IMR-90 (cell line): Measurements from ENCODE around the gene TJP1. TPM values are rescaled to one million over a fixed set of nuclear protein-coding genes. Genes with fewer than 3 reads are reported as not detected.

Experiments used
- ATAC-seq: fragments of 200-7000 bp; cut with Tn5 transposase; 2 replicates; pipeline ENCODE4 v1.9.1; 2020; ENCODE audit warnings: low read depth, mild to moderate bottlenecking, moderate library complexity
- BruUV-seq: library from RNA; stranded (reverse); fragments of 400-500 nt; replicated peaks from 2 replicates; lab custom pipeline; 2021; lab: Mats Ljungman, UMichigan
- CTCF ChIA-PET: fragments of 300-600 bp; formaldehyde crosslinking; extraction: SDS; loops from one replicate; lab custom pipeline; 2021; ENCODE audit warnings: antibody characterized with exemption; lab: Yijun Ruan, JAX
- POLR2A ChIA-PET: fragments of 300-600 bp; sonication (Branson Sonifier 250); formaldehyde crosslinking; loops from one replicate; lab custom pipeline; 2022; ENCODE audit warnings: antibody characterized with exemption; ENCODE audit not compliant: unreplicated experiment; lab: Charles Lee
- DNase-seq: peaks from one replicate; pipeline ENCODE4 v3.0.0; 2013
- H2AFZ ChIP-seq: replicated peaks from 2 replicates; pipeline ENCODE3; 2013; ENCODE audit warnings: low read length, mild to moderate bottlenecking; ENCODE audit not compliant: poor library complexity
- H2AK5ac ChIP-seq: 2 replicates; pipeline ENCODE4 v1.6.1; 2013; ENCODE audit warnings: low read depth, low read length, inconsistent platforms
- H2AK9ac ChIP-seq: replicated peaks from 2 replicates; pipeline ENCODE3; 2013; ENCODE audit warnings: mild to moderate bottlenecking, low read depth, low read length, moderate library complexity; ENCODE audit not compliant: poor library complexity
- H2BK120ac ChIP-seq: 2 replicates; pipeline ENCODE4 v1.6.1; 2013; ENCODE audit warnings: low read depth, low read length, inconsistent platforms
- H2BK15ac ChIP-seq: 3 replicates; pipeline ENCODE4 v1.6.1; 2013; ENCODE audit warnings: low read depth, low read length, inconsistent platforms
- H2BK20ac ChIP-seq: 2 replicates; pipeline ENCODE4 v1.6.1; 2013; ENCODE audit warnings: low read depth, mild to moderate bottlenecking, inconsistent platforms, low read length, moderate library complexity
- H2BK5ac ChIP-seq: 2 replicates; pipeline ENCODE4 v1.6.1; 2013; ENCODE audit warnings: mild to moderate bottlenecking, low read depth, low read length, inconsistent platforms; ENCODE audit not compliant: poor library complexity, severe bottlenecking
- H3K14ac ChIP-seq: replicated peaks from 2 replicates; pipeline ENCODE4 v1.6.1; 2013; ENCODE audit warnings: low read depth, low read length, inconsistent platforms
- H3K18ac ChIP-seq: 2 replicates; pipeline ENCODE4 v1.6.1; 2013; ENCODE audit warnings: low read depth, low read length, control low read depth
- H3K23ac ChIP-seq: 2 replicates; pipeline ENCODE4 v1.6.1; 2013; ENCODE audit warnings: low read depth, low read length, inconsistent platforms
- H3K27ac ChIP-seq: 2 replicates; pipeline ENCODE4 v1.5.1; 2013; ENCODE audit warnings: mild to moderate bottlenecking, control low read depth, low read length; ENCODE audit not compliant: insufficient read depth
- H3K27me3 ChIP-seq: 2 replicates; pipeline ENCODE4 v1.6.1; 2013; ENCODE audit warnings: low read length; ENCODE audit not compliant: control insufficient read depth, insufficient read depth
- H3K36me3 ChIP-seq: 2 replicates; pipeline ENCODE4 v1.6.1; 2013; ENCODE audit warnings: low read length, mixed read lengths; ENCODE audit not compliant: control insufficient read depth, insufficient read depth
- H3K4ac ChIP-seq: 2 replicates; pipeline ENCODE4 v1.6.1; 2013; ENCODE audit warnings: low read depth, low read length, inconsistent platforms
- H3K4me1 ChIP-seq: 2 replicates; pipeline ENCODE4 v1.6.1; 2013; ENCODE audit warnings: low read length, mixed read lengths; ENCODE audit not compliant: control insufficient read depth, insufficient read depth
- H3K4me2 ChIP-seq: 2 replicates; pipeline ENCODE4 v1.6.1; 2013; ENCODE audit warnings: low read depth, mild to moderate bottlenecking, control low read depth, low read length, moderate library complexity
- H3K4me3 ChIP-seq: 2 replicates; pipeline ENCODE4 v1.5.1; 2013; ENCODE audit warnings: low read depth, mild to moderate bottlenecking, control low read depth, low read length, moderate library complexity; ENCODE audit not compliant: insufficient read depth
- H3K56ac ChIP-seq: 2 replicates; pipeline ENCODE4 v1.6.1; 2013; ENCODE audit warnings: low read length, inconsistent platforms; ENCODE audit not compliant: insufficient read depth; ENCODE audit errors: extremely low read depth
- H3K79me1 ChIP-seq, 2 experiments: 2 replicates each; pipeline ENCODE4 v1.6.1; 2013; ENCODE audit warnings: low read length in 2 of 2, inconsistent platforms in 1 of 2, low read depth in 1 of 2
- H3K9ac ChIP-seq: 2 replicates; pipeline ENCODE4 v1.6.1; 2013; ENCODE audit warnings: low read depth, low read length, control low read depth
- H3K9me1 ChIP-seq: 2 replicates; pipeline ENCODE4 v1.6.1; 2013; ENCODE audit warnings: low read length, inconsistent platforms; ENCODE audit not compliant: insufficient read depth
- H3K9me3 ChIP-seq: 2 replicates; pipeline ENCODE4 v1.6.1; 2013; ENCODE audit warnings: low read length; ENCODE audit not compliant: control insufficient read depth, insufficient read depth
- H4K20me1 ChIP-seq: 2 replicates; pipeline ENCODE4 v1.6.1; 2013; ENCODE audit warnings: low read length, inconsistent platforms; ENCODE audit not compliant: insufficient read depth
- H4K5ac ChIP-seq: 2 replicates; pipeline ENCODE4 v1.6.1; 2013; ENCODE audit warnings: mild to moderate bottlenecking, low read depth, low read length, control low read depth
- H4K8ac ChIP-seq, 2 experiments: 2 replicates each; pipeline ENCODE4 v1.6.1; 2013; ENCODE audit warnings: low read depth in 2 of 2, low read length in 2 of 2, control low read depth in 1 of 2, inconsistent platforms in 1 of 2
- H4K91ac ChIP-seq: 2 replicates; pipeline ENCODE4 v1.6.1; 2013; ENCODE audit warnings: low read depth, low read length, inconsistent platforms; ENCODE audit not compliant: insufficient read depth
- BHLHE40 ChIP-seq: fragments of 150-350 bp; IDR thresholded peaks from 2 replicates; pipeline ENCODE4 v1.6.1; 2016; ENCODE audit warnings: mild to moderate bottlenecking, low read depth, low read length
- CEBPB ChIP-seq: IDR thresholded peaks from 2 replicates; pipeline ENCODE4 v1.6.1; 2012; ENCODE audit warnings: low read depth, low read length, improper control_type of control experiment
- FOS ChIP-seq: fragments of 150-350 bp; IDR thresholded peaks from 2 replicates; pipeline ENCODE4 v1.6.1; 2016; ENCODE audit warnings: low read depth, low read length
- MAFK ChIP-seq: IDR thresholded peaks from 2 replicates; pipeline ENCODE4 v1.6.1; 2012; ENCODE audit warnings: low read depth, low read length, improper control_type of control experiment
- MAZ ChIP-seq: IDR thresholded peaks from 2 replicates; pipeline ENCODE4 v1.6.1; 2012; ENCODE audit warnings: low read depth, mild to moderate bottlenecking, low read length, improper control_type of control experiment, moderate library complexity, borderline replicate concordance
- MXI1 ChIP-seq: IDR thresholded peaks from 2 replicates; pipeline ENCODE4 v1.6.1; 2012; ENCODE audit warnings: low read depth, mild to moderate bottlenecking, low read length, moderate library complexity, borderline replicate concordance
- NFE2L2 ChIP-seq: fragments of 150-350 bp; IDR thresholded peaks from 2 replicates; pipeline ENCODE4 v1.6.1; 2016; ENCODE audit warnings: low read depth, mild to moderate bottlenecking, low read length
- POLR2A ChIP-seq: IDR thresholded peaks from 2 replicates; pipeline ENCODE4 v1.6.1; 2012; ENCODE audit warnings: mild to moderate bottlenecking, low read depth, low read length
- RAD21 ChIP-seq: IDR thresholded peaks from 2 replicates; pipeline ENCODE4 v1.6.1; 2012; ENCODE audit warnings: low read length, improper control_type of control experiment
- RCOR1 ChIP-seq: IDR thresholded peaks from 2 replicates; pipeline ENCODE4 v1.6.1; 2012; ENCODE audit warnings: mild to moderate bottlenecking, low read length, improper control_type of control experiment; ENCODE audit not compliant: insufficient replicate concordance
- WGBS, 2 experiments: methylation state at CpG; one replicate each; pipeline versions ENCODE4 v1.1.5 to v1.1.7; 2013; ENCODE audit warnings: missing lambda C conversion rate in 2 of 2; ENCODE audit not compliant: insufficient read length in 1 of 2; ENCODE audit errors: extremely low coverage in 2 of 2; 5-methylcytosine and 5-hydroxymethylcytosine counted together
- dilution Hi-C: fragments of 300-500 bp; cut with HindIII; formaldehyde crosslinking; loops from one replicate; pipeline ENCODE4 v1.14.3; 2018; ENCODE audit warnings: low sequenced_read_pairs; ENCODE audit not compliant: unreplicated experiment
- in situ Hi-C: fragments of 300-500 bp; cut with MboI; formaldehyde crosslinking; loops from 3 replicates; pipeline ENCODE4 v1.14.3; 2019; ENCODE audit warnings: low sequenced_read_pairs, inconsistent platforms, mixed read lengths
- intact Hi-C: fragments of 100-400 bp; cut with micrococcal nuclease; formaldehyde crosslinking; loops from 2 replicates; pipeline ENCODE4 v1.10.0; 2022
- polyA plus RNA-seq, 3 experiments: library from polyadenylated mRNA; depleted of rRNA; stranded (reverse); fragments of >200 nt; gene quantifications; 2 replicates each; pipeline ENCODE4 v1.2.3, GENCODE V29; 2012; ENCODE audit warnings: low replicate concordance in 1 of 3
- total RNA-seq: library from RNA; depleted of rRNA; stranded (reverse); fragments of >200 nt; gene quantifications from 2 replicates; pipeline ENCODE4 v1.2.3, GENCODE V29; 2012
- TF ChIP-seq, protein P1 (sequence below): conservative IDR thresholded peaks from 2 replicates; pipeline ENCODE4 v1.5.1; 2012; ENCODE audit warnings: mild to moderate bottlenecking, low read depth, low read length, improper control_type of control experiment
- TF ChIP-seq, protein P2 (sequence below): fragments of 150-350 bp; IDR thresholded peaks from 2 replicates; pipeline ENCODE4 v1.6.1; 2017; ENCODE audit warnings: mild to moderate bottlenecking, antibody characterized with exemption, low read length, low read depth
- TF ChIP-seq, protein P3 (sequence below): fragments of 150-350 bp; IDR thresholded peaks from 2 replicates; pipeline ENCODE4 v1.6.1; 2016; ENCODE audit warnings: low read depth, mild to moderate bottlenecking, low read length, moderate library complexity, borderline replicate concordance

The TJP1 gene
- total and polyA plus RNA-seq, 2 of the 4 experiments (the other 2 are of a cell fraction) = 42.2 to 43.4 TPM

DNA sequence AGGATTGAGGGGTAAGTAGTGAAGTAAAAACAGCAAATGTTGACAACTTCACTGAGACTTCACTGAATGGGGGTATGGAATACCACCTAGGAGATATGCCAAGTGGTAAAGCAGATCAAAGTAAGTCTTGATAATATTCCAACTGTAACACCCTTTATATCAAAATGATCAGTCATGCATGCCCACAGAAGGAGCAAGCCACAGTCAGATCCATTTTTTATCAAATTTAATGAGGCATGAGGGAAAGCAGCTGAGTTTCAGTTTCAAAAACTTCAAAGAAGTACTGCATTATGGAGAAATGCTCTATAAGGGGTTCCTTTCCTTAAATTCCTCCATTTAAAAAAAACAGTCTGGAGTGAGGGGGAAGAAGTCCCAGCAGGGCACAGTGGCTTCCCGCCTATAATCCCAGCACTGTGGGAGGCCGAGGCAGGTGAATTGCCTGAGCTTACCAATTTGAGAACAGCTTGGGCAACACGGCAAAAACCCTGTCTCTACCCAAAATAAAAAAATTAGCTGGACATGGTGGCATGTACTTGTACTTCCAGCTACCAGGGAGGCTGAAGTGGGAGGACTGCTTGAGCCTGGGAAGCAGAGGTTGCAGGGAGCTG lies 56.9 kb downstream of the TJP1 start:
- no peak overlapping the region for H2BK15ac ChIP-seq
- H4K91ac ChIP-seq = no peak overlapping the region
- ChIA-PET POLR2A (no interaction called here), CTCF (no interaction called here)
- no peaks in the 10 kb centered on the region; the same call in 1 of the 2 replicates for H3K4me1 ChIP-seq
- BruUV-seq = no TSS peak
- no peak for ATAC-seq
- no peaks in the 10 kb centered on the region for H3K27me3 ChIP-seq
- H3K18ac ChIP-seq = no peak overlapping the region
- no peak overlapping the region for H2AFZ ChIP-seq
- no peak for DNase-seq
- H2BK120ac ChIP-seq = no peak overlapping the region
- no peak overlapping the region; the same call in 1 of the 2 replicates for H4K5ac ChIP-seq
- H3K27ac ChIP-seq = no peak overlapping the region
- dilution Hi-C loops (no loop called here), intact Hi-C loops (loop anchor here (5.0 kb wide), 1 partner anchor 42 kb away; no protein-coding TSS in a partner anchor), in situ Hi-C loops (no loop called here)
- no peak overlapping the region for H3K4me3 ChIP-seq
- peaks cover 30% of the 10 kb centered on the region for H3K36me3 ChIP-seq
- no peak overlapping the region for H2AK9ac ChIP-seq
- no CpG with 5 or more reads among the region's 3 CpGs for WGBS, 2 experiments
- peaks cover 35 to 48% of the 10 kb centered on the region in 2 experiments for H3K79me1 ChIP-seq
- H3K9ac ChIP-seq = no peak overlapping the region
- no peak overlapping the region for H2BK5ac ChIP-seq
- H2AK5ac ChIP-seq = no peak overlapping the region
- peaks cover 6% of the 10 kb centered on the region; the same call in 1 of the 2 replicates for H4K20me1 ChIP-seq
- no peak overlapping the region for H3K14ac ChIP-seq
- H3K9me3 ChIP-seq = no peaks in the 10 kb centered on the region
- TF ChIP-seq MXI1 (no peak), POLR2A (no peak), RAD21 (no peak), MAFK (no peak), NFE2L2 (no peak), CEBPB (no peak), MAZ (no peak), RCOR1 (no peak), FOS (no peak), BHLHE40 (no peak)
- TF ChIP-seq, protein P1, sequence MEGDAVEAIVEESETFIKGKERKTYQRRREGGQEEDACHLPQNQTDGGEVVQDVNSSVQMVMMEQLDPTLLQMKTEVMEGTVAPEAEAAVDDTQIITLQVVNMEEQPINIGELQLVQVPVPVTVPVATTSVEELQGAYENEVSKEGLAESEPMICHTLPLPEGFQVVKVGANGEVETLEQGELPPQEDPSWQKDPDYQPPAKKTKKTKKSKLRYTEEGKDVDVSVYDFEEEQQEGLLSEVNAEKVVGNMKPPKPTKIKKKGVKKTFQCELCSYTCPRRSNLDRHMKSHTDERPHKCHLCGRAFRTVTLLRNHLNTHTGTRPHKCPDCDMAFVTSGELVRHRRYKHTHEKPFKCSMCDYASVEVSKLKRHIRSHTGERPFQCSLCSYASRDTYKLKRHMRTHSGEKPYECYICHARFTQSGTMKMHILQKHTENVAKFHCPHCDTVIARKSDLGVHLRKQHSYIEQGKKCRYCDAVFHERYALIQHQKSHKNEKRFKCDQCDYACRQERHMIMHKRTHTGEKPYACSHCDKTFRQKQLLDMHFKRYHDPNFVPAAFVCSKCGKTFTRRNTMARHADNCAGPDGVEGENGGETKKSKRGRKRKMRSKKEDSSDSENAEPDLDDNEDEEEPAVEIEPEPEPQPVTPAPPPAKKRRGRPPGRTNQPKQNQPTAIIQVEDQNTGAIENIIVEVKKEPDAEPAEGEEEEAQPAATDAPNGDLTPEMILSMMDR = no peak
- TF ChIP-seq, protein P2, sequence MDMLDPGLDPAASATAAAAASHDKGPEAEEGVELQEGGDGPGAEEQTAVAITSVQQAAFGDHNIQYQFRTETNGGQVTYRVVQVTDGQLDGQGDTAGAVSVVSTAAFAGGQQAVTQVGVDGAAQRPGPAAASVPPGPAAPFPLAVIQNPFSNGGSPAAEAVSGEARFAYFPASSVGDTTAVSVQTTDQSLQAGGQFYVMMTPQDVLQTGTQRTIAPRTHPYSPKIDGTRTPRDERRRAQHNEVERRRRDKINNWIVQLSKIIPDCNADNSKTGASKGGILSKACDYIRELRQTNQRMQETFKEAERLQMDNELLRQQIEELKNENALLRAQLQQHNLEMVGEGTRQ = no peak
- TF ChIP-seq, protein P3, sequence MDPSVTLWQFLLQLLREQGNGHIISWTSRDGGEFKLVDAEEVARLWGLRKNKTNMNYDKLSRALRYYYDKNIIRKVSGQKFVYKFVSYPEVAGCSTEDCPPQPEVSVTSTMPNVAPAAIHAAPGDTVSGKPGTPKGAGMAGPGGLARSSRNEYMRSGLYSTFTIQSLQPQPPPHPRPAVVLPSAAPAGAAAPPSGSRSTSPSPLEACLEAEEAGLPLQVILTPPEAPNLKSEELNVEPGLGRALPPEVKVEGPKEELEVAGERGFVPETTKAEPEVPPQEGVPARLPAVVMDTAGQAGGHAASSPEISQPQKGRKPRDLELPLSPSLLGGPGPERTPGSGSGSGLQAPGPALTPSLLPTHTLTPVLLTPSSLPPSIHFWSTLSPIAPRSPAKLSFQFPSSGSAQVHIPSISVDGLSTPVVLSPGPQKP = no peak
- H3K4ac ChIP-seq = no peak overlapping the region
- H2BK20ac ChIP-seq = no peak overlapping the region
- H3K4me2 ChIP-seq = no peak overlapping the region
- 0 out of 2 replicates have a peak, but pooled peaks cover 2% of the 10 kb centered on the region for H3K9me1 ChIP-seq
- no peak overlapping the region for H4K8ac ChIP-seq
- no peak overlapping the region for H3K23ac ChIP-seq
- H3K56ac ChIP-seq = no peak overlapping the region
